ENCODE data around the gene TNFRSF1B.

GRCh38 chr1:12146343-12147112 lies 20.3 kb upstream of the TNFRSF1B start:
- TF ChIP-seq CTCF (IDR thresholded peaks at IDR 0.05; ENCODE audit: low read depth, low read length, poor library complexity, severe bottlenecking) = no peak
- no peak for TF ChIP-seq EZH2phosphoT487 (IDR thresholded peaks at IDR 0.05; ENCODE audit: borderline replicate concordance, low read length)

Measured in DOHH2 (cell line).